Measurements from ENCODE around the gene DDX11.
"Not testable (repeated sequence)": the region's sequence is repeated elsewhere in the genome, so short reads cannot be mapped to it uniquely, and the experiment has no call there.

DDX11 gene

DNA sequence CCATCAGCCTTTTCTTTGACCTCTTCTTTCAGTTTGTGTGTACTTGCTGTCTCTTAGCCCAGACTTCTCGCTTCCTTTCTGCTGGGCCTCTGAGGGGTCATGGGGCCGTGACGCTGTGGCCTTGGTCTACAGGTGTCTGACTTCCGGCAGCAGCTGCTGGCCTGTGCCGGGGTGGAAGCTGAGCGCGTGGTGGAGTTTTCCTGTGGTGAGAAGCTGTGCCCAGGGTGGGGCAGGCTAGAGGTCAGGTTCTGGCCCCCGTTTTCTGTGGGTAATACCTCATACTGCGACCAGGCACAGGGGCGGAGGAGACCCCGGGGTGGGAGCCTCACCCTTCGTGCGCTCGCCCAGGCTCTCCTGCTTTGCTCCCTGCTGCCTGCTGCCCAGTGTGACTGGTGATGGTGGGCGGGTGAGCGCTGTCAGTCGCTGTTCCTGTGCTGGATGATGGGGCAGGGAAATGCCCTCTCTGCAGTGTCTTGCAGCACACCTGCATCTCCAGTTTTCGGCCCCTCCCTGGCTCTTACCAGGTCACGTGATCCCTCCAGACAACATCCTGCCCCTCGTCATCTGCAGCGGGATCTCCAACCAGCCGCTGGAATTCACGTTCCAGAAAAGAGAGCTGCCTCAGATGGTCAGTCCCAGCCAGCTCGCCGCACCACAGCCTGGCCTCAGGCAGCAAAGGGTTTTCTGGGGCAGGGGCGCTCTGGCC is 27.0 kb downstream of the DDX11 start:
- not testable (repeated sequence) for DNase-seq

GRCh38 chr12:31102125-31102524 is 28.5 kb downstream of the DDX11 start:
- DNase-seq, result not testable (repeated sequence)

GRCh38 chr12:31102596-31102995 is 28.9 kb downstream of the DDX11 start:
- not testable (repeated sequence) for DNase-seq

GRCh38 chr12:31103561-31103975 is 29.9 kb downstream of the DDX11 start:
- DNase-seq, result not testable (repeated sequence)

DNA sequence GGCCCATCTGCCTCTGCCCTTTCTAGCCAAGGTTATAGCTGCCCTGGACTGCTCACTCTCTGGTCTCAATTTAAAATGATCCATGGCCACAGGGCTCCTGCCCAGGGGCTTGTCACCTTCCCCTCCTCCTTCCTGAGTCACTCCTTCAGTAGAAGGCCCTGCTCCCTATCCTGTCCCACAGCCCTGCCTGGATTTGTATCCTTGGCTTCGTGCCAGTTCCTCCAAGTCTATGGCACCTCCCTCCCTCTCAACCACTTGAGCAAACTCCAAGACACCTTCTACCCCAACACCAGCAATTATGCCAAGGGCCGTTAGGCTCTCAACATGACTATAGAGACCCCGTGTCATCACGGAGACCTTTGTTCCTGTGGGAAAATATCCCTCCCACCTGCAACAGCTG is 30.6 kb downstream of the DDX11 start:
- not testable (repeated sequence) for DNase-seq

DNA sequence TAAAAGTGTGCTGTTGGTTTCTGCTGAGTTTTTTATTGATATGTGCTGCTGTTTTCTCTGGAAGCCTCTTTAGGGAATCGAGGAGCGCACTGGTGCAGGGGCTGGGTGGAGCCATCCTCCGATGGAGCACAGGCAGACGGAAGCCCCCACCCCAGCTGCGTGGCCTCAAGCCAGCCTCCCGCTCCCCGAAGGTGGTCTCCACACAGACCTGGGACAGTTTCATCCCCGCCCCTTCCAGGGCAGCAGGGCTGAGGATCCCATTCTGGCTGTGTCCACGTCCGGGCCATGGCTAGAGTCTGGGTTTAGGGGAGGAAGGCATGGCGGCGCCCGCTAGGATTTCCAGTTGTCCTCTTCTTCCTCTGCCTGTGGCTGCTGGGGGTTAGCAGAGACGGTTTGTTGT is 31.1 kb downstream of the DDX11 start:
- DNase-seq, result not testable (repeated sequence)

- DNase-seq, result no peak
These were observed 32.0 kb downstream of the DDX11 start for GRCh38 chr12:31105668-31106067.

GRCh38 chr12:31106101-31106803 is 32.6 kb downstream of the DDX11 start:
- no peak for DNase-seq

DNA sequence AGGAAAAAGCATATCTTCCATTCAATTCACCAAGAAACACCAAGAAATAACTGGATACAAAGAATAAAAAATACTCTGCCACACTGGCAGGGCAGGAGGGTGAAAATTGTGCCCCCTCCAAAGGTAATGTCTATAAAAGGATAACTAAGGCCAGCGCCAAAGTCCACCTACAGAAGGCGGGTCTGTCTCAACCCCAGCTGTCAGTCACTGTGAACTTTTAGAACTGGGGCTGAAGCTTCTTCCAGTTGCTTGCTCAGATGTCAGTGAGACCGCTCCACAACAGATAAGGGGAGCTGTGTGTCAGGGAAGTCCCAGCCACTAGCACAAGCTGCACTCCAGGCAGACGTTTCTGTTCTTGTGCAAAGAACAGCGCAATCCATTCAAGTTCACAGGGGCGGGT is 36.1 kb downstream of the DDX11 start:
- DNase-seq, result not testable (repeated sequence)

DNA sequence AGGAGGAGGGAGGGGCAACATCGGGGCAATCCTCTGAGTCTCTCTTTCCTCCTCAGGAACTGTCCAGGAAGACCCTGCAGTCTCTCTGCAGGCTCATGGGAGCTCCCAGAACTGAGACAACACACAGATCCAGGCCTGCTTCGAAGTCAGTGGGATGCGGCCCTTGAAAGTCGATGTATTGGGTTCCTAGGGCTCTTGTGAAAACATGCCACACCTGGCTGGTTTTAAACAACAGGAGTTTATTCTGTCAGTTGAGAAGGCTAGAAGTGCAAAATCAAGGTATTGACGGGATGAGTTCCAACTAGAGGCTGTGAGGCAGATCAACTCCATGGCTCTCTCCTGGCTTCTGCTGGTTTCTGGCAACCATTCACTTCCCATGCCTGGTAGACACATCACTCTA is 36.6 kb downstream of the DDX11 start:
- not testable (repeated sequence) for DNase-seq

DNA sequence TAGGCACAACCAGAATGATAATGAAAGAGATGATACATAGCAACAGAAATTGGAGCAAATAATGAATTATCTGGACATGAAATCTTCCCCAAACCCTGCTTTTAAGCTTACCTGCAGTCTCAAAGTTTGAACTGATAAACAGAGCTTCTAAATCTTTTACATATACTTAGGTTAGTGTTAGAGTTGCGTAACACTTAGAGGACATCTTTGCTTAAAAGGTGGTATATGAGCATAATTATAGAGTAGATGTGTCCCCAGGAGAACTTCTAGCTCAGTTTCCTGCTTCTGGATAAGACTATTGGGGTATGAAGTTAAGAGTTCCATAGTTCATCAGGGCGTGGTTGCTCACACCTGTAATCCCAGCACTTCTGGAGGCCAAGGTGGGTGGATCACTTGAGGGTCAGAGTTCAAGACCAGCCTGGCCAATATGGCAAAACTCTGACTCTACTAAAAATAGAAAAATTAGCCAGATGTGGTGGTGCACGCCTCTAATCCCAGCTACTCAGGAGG is 41.5 kb downstream of the DDX11 start:
- not testable (repeated sequence) for DNase-seq

GRCh38 chr12:31116846-31117202 is 43.2 kb downstream of the DDX11 start:
- not testable (repeated sequence) for DNase-seq

GRCh38 chr12:31117203-31118011 is 43.7 kb downstream of the DDX11 start:
- peak; percentile 12 for DNase-seq

- peak; percentile 18 for DNase-seq
These were observed 44.9 kb downstream of the DDX11 start for GRCh38 chr12:31118347-31119191.

- DNase-seq, result no peak
These were observed 45.6 kb downstream of the DDX11 start for GRCh38 chr12:31119192-31119802.

GRCh38 chr12:31119803-31120211 is 46.1 kb downstream of the DDX11 start:
- no peak for DNase-seq

GRCh38 chr12:31120392-31121008 is 46.8 kb downstream of the DDX11 start:
- no peak for DNase-seq

DNA sequence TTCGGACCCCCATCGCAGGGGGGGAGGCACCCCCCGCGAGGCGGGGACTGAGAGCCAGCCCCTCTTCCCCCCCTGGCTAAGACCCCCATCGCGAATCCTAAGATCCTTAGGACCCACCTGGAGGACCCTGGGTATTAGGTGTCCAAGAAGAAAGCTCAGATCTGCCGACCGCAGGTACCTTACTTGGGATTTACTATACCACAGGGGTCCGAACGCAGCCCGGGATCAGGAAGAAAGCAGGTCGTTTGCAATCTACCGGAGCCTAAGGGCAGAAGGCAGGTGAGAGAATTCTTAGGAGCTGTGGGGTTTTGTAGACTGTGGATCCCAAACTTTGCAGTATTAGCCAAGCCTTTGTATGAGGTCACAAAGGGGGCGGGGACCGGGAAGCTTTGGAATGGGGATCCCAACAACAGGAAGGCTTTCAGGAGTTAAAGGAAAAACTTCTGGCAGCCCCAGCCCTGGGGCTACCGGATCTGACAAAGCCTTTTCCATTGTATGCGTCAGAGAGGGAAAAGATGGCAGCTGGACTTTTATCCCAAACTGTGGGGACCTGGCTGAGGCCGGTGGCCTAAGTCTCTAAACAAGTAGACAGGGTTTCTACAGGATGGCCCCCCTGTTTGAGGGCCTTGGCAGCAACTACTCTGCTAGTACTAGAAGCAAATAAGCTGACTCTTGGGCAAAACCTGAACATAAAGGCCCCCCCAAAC is 47.5 kb downstream of the DDX11 start:
- not testable (repeated sequence) for DNase-seq

DNA sequence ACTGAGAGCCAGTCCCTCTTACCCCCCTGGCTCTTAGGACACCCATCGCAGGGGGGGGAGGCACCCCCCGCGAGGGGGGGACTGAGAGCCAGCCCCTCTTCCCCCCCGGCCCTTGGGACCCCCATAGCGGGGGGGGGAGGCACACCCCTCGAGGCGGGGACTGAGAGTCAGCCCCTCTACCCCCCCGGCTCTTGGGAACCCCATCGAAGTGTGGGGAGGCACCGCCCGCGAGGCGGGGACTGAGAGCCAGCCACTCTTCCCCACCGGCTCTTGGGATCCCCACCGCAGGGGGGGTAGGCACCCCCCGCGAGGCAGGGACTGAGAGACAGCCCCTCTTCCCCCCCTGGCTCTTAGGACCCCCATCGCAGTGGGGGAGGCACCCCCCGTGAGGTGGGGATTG is 48.8 kb downstream of the DDX11 start:
- DNase-seq, result no peak

GRCh38 chr12:31124158-31124557 is 50.5 kb downstream of the DDX11 start:
- DNase-seq, result not testable (repeated sequence)

DNA sequence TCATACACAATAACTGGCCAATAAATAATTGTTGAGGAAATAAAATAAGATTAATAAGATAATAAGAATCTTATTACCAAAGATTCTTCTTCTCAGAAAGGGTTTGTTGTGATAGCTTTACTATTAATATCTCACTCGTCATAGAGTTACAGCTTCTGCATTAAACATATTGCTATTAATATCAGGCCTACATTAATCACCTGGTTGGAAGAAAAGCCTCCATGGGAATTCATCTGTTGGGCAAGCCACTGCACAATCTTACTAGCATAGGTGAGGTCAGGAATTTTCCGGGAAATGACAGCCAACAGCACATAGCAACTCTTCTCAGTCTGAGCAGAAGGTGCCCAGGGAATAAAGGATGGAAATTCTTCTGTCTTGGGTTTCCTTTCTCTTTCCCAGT is 51.5 kb downstream of the DDX11 start:
- DNase-seq, result not testable (repeated sequence)

Data from fibroblast of upper back skin (primary cell).